Measurements from ENCODE around the gene SNRNP48. TPM values are rescaled to one million over a fixed set of nuclear protein-coding genes. Genes with fewer than 3 reads are reported as not detected.

Gene SNRNP48
- total RNA-seq, 1 donor from 2014 or later, result 9.7 TPM

GRCh38 chr6:7546383-7546782, 43.6 kb upstream of the SNRNP48 start:
- H3K9me3 Mint-ChIP-seq (ENCODE audit: low read depth), result no peaks in the 10 kb centered on the region
- DNase-seq (ENCODE audit: low spot score), result no peak
- TF ChIP-seq CTCF (IDR thresholded peaks at IDR 0.05), result no peak
- H3K36me3 Mint-ChIP-seq (ENCODE audit: low read depth), result peaks cover 17% of the 10 kb centered on the region
- no peaks in the 10 kb centered on the region for H3K27me3 Mint-ChIP-seq (ENCODE audit: low read depth)
- H3K4me3 Mint-ChIP-seq (ENCODE audit: unreplicated experiment), result no peak overlapping the region
- peak overlapping the region; percentile 54 for H3K27ac Mint-ChIP-seq (ENCODE audit: unreplicated experiment)
- H3K4me1 Mint-ChIP-seq (ENCODE audit: low read depth), result peaks cover 72% of the 10 kb centered on the region

GRCh38 chr6:7546896-7547295, 43.1 kb upstream of the SNRNP48 start:
- DNase-seq (ENCODE audit: low spot score), result no peak
- no peaks in the 10 kb centered on the region for H3K27me3 Mint-ChIP-seq (ENCODE audit: low read depth)
- peaks cover 16% of the 10 kb centered on the region for H3K36me3 Mint-ChIP-seq (ENCODE audit: low read depth)
- TF ChIP-seq CTCF (IDR thresholded peaks at IDR 0.05), result no peak
- H3K9me3 Mint-ChIP-seq (ENCODE audit: low read depth), result no peaks in the 10 kb centered on the region
- peaks cover 77% of the 10 kb centered on the region for H3K4me1 Mint-ChIP-seq (ENCODE audit: low read depth)
- H3K4me3 Mint-ChIP-seq (ENCODE audit: unreplicated experiment), result peak overlapping the region; percentile 41
- peak overlapping the region; percentile 54 for H3K27ac Mint-ChIP-seq (ENCODE audit: unreplicated experiment)

- Mint-ChIP-seq H3K27ac (ENCODE audit: unreplicated experiment) (peak overlapping the region; percentile 54), H3K36me3 (ENCODE audit: low read depth) (peaks cover 16% of the 10 kb centered on the region), H3K9me3 (ENCODE audit: low read depth) (no peaks in the 10 kb centered on the region), H3K4me1 (ENCODE audit: low read depth) (peaks cover 80% of the 10 kb centered on the region), H3K4me3 (ENCODE audit: unreplicated experiment) (peak overlapping the region; percentile 41), H3K27me3 (ENCODE audit: low read depth) (no peaks in the 10 kb centered on the region)
- no peak for TF ChIP-seq CTCF (IDR thresholded peaks at IDR 0.05)
- DNase-seq (ENCODE audit: low spot score), result no peak
Measured at GRCh38 chr6:7547315-7547714, 42.7 kb upstream of the SNRNP48 start.

DNA sequence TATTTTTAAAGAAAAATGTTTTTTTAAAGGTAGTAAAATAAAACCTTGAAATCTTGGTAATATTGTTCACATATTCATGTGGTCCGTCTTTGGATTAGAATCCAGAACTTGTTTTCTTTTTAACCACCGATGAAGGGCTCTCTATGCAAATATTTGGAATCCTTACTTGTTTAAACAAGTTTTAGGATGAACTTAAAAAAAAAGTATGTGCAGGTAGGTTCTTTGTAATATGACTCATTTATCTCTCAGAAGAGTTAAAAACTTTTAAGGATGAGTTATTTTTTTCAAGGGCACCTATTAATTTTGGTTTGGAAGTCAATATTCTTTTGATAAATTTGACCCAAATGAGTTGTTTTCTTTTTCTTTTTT, 39.6 kb upstream of the SNRNP48 start:
- no peak overlapping the region for H3K4me3 Mint-ChIP-seq (ENCODE audit: unreplicated experiment)
- H3K27ac Mint-ChIP-seq (ENCODE audit: unreplicated experiment), result no peak overlapping the region
- H3K36me3 Mint-ChIP-seq (ENCODE audit: low read depth), result peaks cover 14% of the 10 kb centered on the region
- no peaks in the 10 kb centered on the region for H3K9me3 Mint-ChIP-seq (ENCODE audit: low read depth)
- peaks cover 89% of the 10 kb centered on the region for H3K4me1 Mint-ChIP-seq (ENCODE audit: low read depth)
- DNase-seq (ENCODE audit: low spot score), result no peak
- H3K27me3 Mint-ChIP-seq (ENCODE audit: low read depth), result no peaks in the 10 kb centered on the region
- TF ChIP-seq CTCF (IDR thresholded peaks at IDR 0.05), result no peak

- H3K27me3 Mint-ChIP-seq (ENCODE audit: low read depth), result no peaks in the 10 kb centered on the region
- peak overlapping the region; percentile 74 for H3K27ac Mint-ChIP-seq (ENCODE audit: unreplicated experiment)
- no peaks in the 10 kb centered on the region for H3K9me3 Mint-ChIP-seq (ENCODE audit: low read depth)
- no peak for DNase-seq (ENCODE audit: low spot score)
- H3K4me3 Mint-ChIP-seq (ENCODE audit: unreplicated experiment), result no peak overlapping the region
- no peak for TF ChIP-seq CTCF (IDR thresholded peaks at IDR 0.05)
- peaks cover 16% of the 10 kb centered on the region for H3K36me3 Mint-ChIP-seq (ENCODE audit: low read depth)
- peaks cover 59% of the 10 kb centered on the region for H3K4me1 Mint-ChIP-seq (ENCODE audit: low read depth)
Measured at GRCh38 chr6:7554533-7555275, 35.3 kb upstream of the SNRNP48 start.
